ENCODE measurements around the gene CNMD.

The CNMD gene

GRCh38 chr13:52760077-52760476 lies 20.5 kb upstream of the CNMD start:
- no peaks in the 10 kb centered on the region for H3K27me3 ChIP-seq
- H3K36me3 ChIP-seq = no peaks in the 10 kb centered on the region
- no peaks in the 10 kb centered on the region for H3K9me3 ChIP-seq
- TF ChIP-seq CTCF (IDR thresholded peaks at IDR 0.05) = no peak
- no peaks in the 10 kb centered on the region for H3K4me1 ChIP-seq
- DNase-seq = no peak
- intact Hi-C loops (cut with DNase I; ENCODE audit: low total_unique reads) = no loop called here
- H3K27ac ChIP-seq = no peak overlapping the region
- H3K4me3 ChIP-seq = no peak overlapping the region

- Histone ChIP-seq H3K36me3 (no peaks in the 10 kb centered on the region), H3K27me3 (no peaks in the 10 kb centered on the region), H3K4me3 (no peak overlapping the region), H3K9me3 (no peaks in the 10 kb centered on the region), H3K4me1 (no peaks in the 10 kb centered on the region), H3K27ac (no peak overlapping the region)
- DNase-seq = no peak
- intact Hi-C loops (cut with DNase I; ENCODE audit: low total_unique reads) = no loop called here
- no peak for TF ChIP-seq CTCF (IDR thresholded peaks at IDR 0.05)
Measured at GRCh38 chr13:52758114-52758513, 18.5 kb upstream of the CNMD start.

- no peaks in the 10 kb centered on the region for H3K4me1 ChIP-seq
- TF ChIP-seq CTCF (IDR thresholded peaks at IDR 0.05) = no peak
- no peaks in the 10 kb centered on the region for H3K9me3 ChIP-seq
- H3K27ac ChIP-seq = no peak overlapping the region
- no peak overlapping the region for H3K4me3 ChIP-seq
- DNase-seq = no peak
- H3K27me3 ChIP-seq = no peaks in the 10 kb centered on the region
- intact Hi-C loops (cut with DNase I; ENCODE audit: low total_unique reads) = no loop called here
- H3K36me3 ChIP-seq = no peaks in the 10 kb centered on the region
Measured at GRCh38 chr13:52751196-52751595, 11.6 kb upstream of the CNMD start.

- Histone ChIP-seq H3K4me3 (no peak overlapping the region), H3K4me1 (no peaks in the 10 kb centered on the region), H3K27me3 (no peaks in the 10 kb centered on the region), H3K27ac (no peak overlapping the region), H3K36me3 (no peaks in the 10 kb centered on the region), H3K9me3 (no peaks in the 10 kb centered on the region)
- TF ChIP-seq CTCF (IDR thresholded peaks at IDR 0.05) = no peak
- DNase-seq = no peak
- intact Hi-C loops (cut with DNase I; ENCODE audit: low total_unique reads) = no loop called here
Measured at GRCh38 chr13:52750713-52751112, 11.1 kb upstream of the CNMD start.

GRCh38 chr13:52749419-52749818 lies 9.8 kb upstream of the CNMD start:
- Histone ChIP-seq H3K27ac (no peak overlapping the region), H3K9me3 (no peaks in the 10 kb centered on the region), H3K27me3 (no peaks in the 10 kb centered on the region), H3K4me3 (no peak overlapping the region), H3K36me3 (no peaks in the 10 kb centered on the region), H3K4me1 (no peaks in the 10 kb centered on the region)
- no peak for TF ChIP-seq CTCF (IDR thresholded peaks at IDR 0.05)
- DNase-seq = no peak
- intact Hi-C loops (cut with DNase I; ENCODE audit: low total_unique reads) = no loop called here

- intact Hi-C loops (cut with DNase I; ENCODE audit: low total_unique reads) = no loop called here
- Histone ChIP-seq H3K9me3 (no peaks in the 10 kb centered on the region), H3K27ac (no peak overlapping the region), H3K36me3 (no peaks in the 10 kb centered on the region), H3K4me3 (no peak overlapping the region), H3K4me1 (no peaks in the 10 kb centered on the region), H3K27me3 (no peaks in the 10 kb centered on the region)
- TF ChIP-seq CTCF (IDR thresholded peaks at IDR 0.05) = no peak
- DNase-seq = no peak
Measured at GRCh38 chr13:52746141-52746540, 6.5 kb upstream of the CNMD start.
